Measurements from ENCODE around the gene RNF157. TPM values are rescaled to one million over a fixed set of nuclear protein-coding genes. Genes with fewer than 3 reads are reported as not detected.
A peak's percentile ranks its signal among the peaks of the same experiment; 100 is the strongest.

Gene RNF157
- total RNA-seq, 3 donors from 2014 or later: 3.1 to 7.8 (median 4.3) TPM

GRCh38 chr17:76196675-76197074 is 43.6 kb downstream of the RNF157 start:
- no peak overlapping the region for H3K4me3 ChIP-seq
- intact Hi-C loops (cut with DNase I; ENCODE audit: low total_unique reads): no loop called here
- H3K9me3 ChIP-seq: no peaks in the 10 kb centered on the region
- no peaks in the 10 kb centered on the region for H3K27me3 ChIP-seq
- DNase-seq (ENCODE audit: low spot score in 2 of 2): peak; percentile 42 to 59
- H3K4me1 ChIP-seq: no peaks in the 10 kb centered on the region
- TF ChIP-seq POLR2AphosphoS5 (IDR thresholded peaks at IDR 0.05) (peak in 1 of 3 donors; percentile 74), CTCF (IDR thresholded peaks at IDR 0.05) (no peak)
- no peaks in the 10 kb centered on the region for H3K36me3 ChIP-seq
- no peak overlapping the region for H3K27ac ChIP-seq

- Histone ChIP-seq H3K4me3 (no peak overlapping the region), H3K4me1 (no peaks in the 10 kb centered on the region), H3K36me3 (no peaks in the 10 kb centered on the region), H3K9me3 (no peaks in the 10 kb centered on the region), H3K27ac (no peak overlapping the region), H3K27me3 (no peaks in the 10 kb centered on the region)
- no peak for DNase-seq (ENCODE audit: low spot score in 2 of 2)
- TF ChIP-seq POLR2A (IDR thresholded peaks at IDR 0.05): no peak
- no peak for TF ChIP-seq CTCF (IDR thresholded peaks at IDR 0.05)
- no peak for TF ChIP-seq POLR2AphosphoS5 (IDR thresholded peaks at IDR 0.05)
- intact Hi-C loops (cut with DNase I; ENCODE audit: low total_unique reads): no loop called here
Measured at GRCh38 chr17:76195281-76196096, 44.8 kb downstream of the RNF157 start.

GRCh38 chr17:76193591-76193990 is 46.7 kb downstream of the RNF157 start:
- Histone ChIP-seq H3K9me3 (no peaks in the 10 kb centered on the region), H3K36me3 (no peaks in the 10 kb centered on the region), H3K4me3 (no peak overlapping the region), H3K27me3 (no peaks in the 10 kb centered on the region), H3K27ac (no peak overlapping the region), H3K4me1 (no peaks in the 10 kb centered on the region)
- TF ChIP-seq CTCF (IDR thresholded peaks at IDR 0.05) (no peak), POLR2AphosphoS5 (IDR thresholded peaks at IDR 0.05) (no peak), POLR2A (IDR thresholded peaks at IDR 0.05) (no peak)
- intact Hi-C loops (cut with DNase I; ENCODE audit: low total_unique reads): no loop called here
- DNase-seq (ENCODE audit: low spot score in 2 of 2): no peak

GRCh38 chr17:76191896-76192295 is 48.4 kb downstream of the RNF157 start:
- Histone ChIP-seq H3K4me1 (no peaks in the 10 kb centered on the region), H3K27ac (no peak overlapping the region), H3K36me3 (no peaks in the 10 kb centered on the region), H3K9me3 (no peaks in the 10 kb centered on the region), H3K27me3 (no peaks in the 10 kb centered on the region), H3K4me3 (no peak overlapping the region)
- DNase-seq (ENCODE audit: low spot score in 2 of 2): no peak
- intact Hi-C loops (cut with DNase I; ENCODE audit: low total_unique reads): no loop called here
- TF ChIP-seq CTCF (IDR thresholded peaks at IDR 0.05) (no peak), POLR2AphosphoS5 (IDR thresholded peaks at IDR 0.05) (no peak), POLR2A (IDR thresholded peaks at IDR 0.05) (no peak)

GRCh38 chr17:76189741-76190140 is 50.6 kb downstream of the RNF157 start:
- Histone ChIP-seq H3K9me3 (no peaks in the 10 kb centered on the region), H3K36me3 (no peaks in the 10 kb centered on the region), H3K27me3 (no peaks in the 10 kb centered on the region), H3K4me3 (no peak overlapping the region), H3K27ac (no peak overlapping the region), H3K4me1 (no peaks in the 10 kb centered on the region)
- intact Hi-C loops (cut with DNase I; ENCODE audit: low total_unique reads): no loop called here
- TF ChIP-seq POLR2A (IDR thresholded peaks at IDR 0.05): no peak
- TF ChIP-seq POLR2AphosphoS5 (IDR thresholded peaks at IDR 0.05): no peak
- no peak for DNase-seq (ENCODE audit: low spot score in 2 of 2)
